KMS-11 (cell line): ENCODE data around the gene NCAPH2.

Experiments used
- H2AFZ ChIP-seq: fragments of 200-600 bp; sonication (generic); 2 replicates; pipeline ENCODE4 v1.6.1; 2016; ENCODE audit warnings: antibody characterized with exemption, mixed run types, low read depth
- H3K27ac ChIP-seq: fragments of 200-600 bp; sonication (generic); 2 replicates; pipeline ENCODE4 v1.6.1; 2016; ENCODE audit warnings: mild to moderate bottlenecking, mixed run types
- H3K27me3 ChIP-seq: fragments of 200-600 bp; sonication (generic); 2 replicates; pipeline ENCODE4 v1.6.1; 2017; ENCODE audit warnings: mild to moderate bottlenecking, low read depth, mixed run types, moderate library complexity; ENCODE audit not compliant: insufficient read depth
- H3K36me3 ChIP-seq: fragments of 200-600 bp; sonication (generic); 2 replicates; pipeline ENCODE4 v1.6.1; 2017; ENCODE audit warnings: mild to moderate bottlenecking, mixed run types; ENCODE audit not compliant: insufficient read depth
- H3K4me1 ChIP-seq: fragments of 200-600 bp; sonication (generic); 2 replicates; pipeline ENCODE4 v1.6.1; 2016; ENCODE audit warnings: mild to moderate bottlenecking, low read depth, mixed run types; ENCODE audit not compliant: poor library complexity, severe bottlenecking
- H3K4me2 ChIP-seq: fragments of 200-600 bp; sonication (generic); 2 replicates; pipeline ENCODE4 v1.7.0; 2016; ENCODE audit warnings: mild to moderate bottlenecking, mixed run types
- H3K4me3 ChIP-seq: fragments of 200-600 bp; sonication (generic); IDR thresholded peaks from 2 replicates; pipeline ENCODE4 v1.6.1; 2017; ENCODE audit warnings: low read depth, low read length, mixed read lengths; ENCODE audit not compliant: insufficient read depth
- H3K79me2 ChIP-seq: fragments of 200-600 bp; sonication (generic); 2 replicates; pipeline ENCODE4 v1.6.1; 2016; ENCODE audit warnings: low read depth, mixed run types; ENCODE audit not compliant: insufficient read depth
- H3K9ac ChIP-seq: fragments of 200-600 bp; sonication (generic); 2 replicates; pipeline ENCODE4 v1.6.1; 2016; ENCODE audit warnings: mild to moderate bottlenecking, mixed run types
- H4K20me1 ChIP-seq: fragments of 200-600 bp; sonication (generic); 2 replicates; pipeline ENCODE4 v1.6.1; 2016; ENCODE audit warnings: mild to moderate bottlenecking, mixed run types; ENCODE audit not compliant: insufficient read depth
- TF ChIP-seq, protein P1 (sequence below): fragments of 200-600 bp; sonication (generic); conservative IDR thresholded peaks from 2 replicates; pipeline ENCODE4 v1.6.1; 2017; ENCODE audit warnings: low read depth, mild to moderate bottlenecking, antibody characterized with exemption, low read length, moderate library complexity, mixed read lengths

Gene NCAPH2

DNA sequence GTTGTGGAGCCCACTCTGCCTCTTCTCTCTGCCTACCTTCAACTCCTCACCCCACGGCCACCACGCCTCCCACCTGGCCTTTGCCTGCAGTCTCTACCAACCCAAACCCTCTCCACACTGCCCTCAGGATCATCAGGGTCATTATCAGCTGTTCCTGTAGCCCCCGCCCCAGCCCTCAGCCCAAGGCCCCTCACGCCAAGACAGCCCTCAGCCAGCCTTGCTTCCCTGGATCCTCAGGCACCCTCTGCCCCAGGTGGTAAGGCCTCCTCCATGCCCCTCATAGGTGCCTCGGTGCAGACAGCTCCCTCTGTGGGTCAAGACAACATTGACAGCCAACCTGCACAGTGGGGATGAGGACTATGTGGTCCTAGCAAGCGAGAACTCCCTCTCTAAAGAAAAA, 34.9 kb upstream of the NCAPH2 start:
- peaks cover 49% of the 10 kb centered on the region for H3K4me1 ChIP-seq
- H4K20me1 ChIP-seq = no peaks in the 10 kb centered on the region
- H2AFZ ChIP-seq = no peak overlapping the region
- H3K27ac ChIP-seq = no peak overlapping the region; the same call in 1 of the 2 replicates
- H3K79me2 ChIP-seq = peaks cover 48% of the 10 kb centered on the region
- peak overlapping the region; percentile 53; the same call in 1 of the 2 replicates for H3K9ac ChIP-seq
- no peak overlapping the region for H3K4me3 ChIP-seq
- no peaks in the 10 kb centered on the region for H3K27me3 ChIP-seq
- H3K4me2 ChIP-seq = peak overlapping the region; percentile 96
- H3K36me3 ChIP-seq = no peaks in the 10 kb centered on the region
- TF ChIP-seq, protein P1, sequence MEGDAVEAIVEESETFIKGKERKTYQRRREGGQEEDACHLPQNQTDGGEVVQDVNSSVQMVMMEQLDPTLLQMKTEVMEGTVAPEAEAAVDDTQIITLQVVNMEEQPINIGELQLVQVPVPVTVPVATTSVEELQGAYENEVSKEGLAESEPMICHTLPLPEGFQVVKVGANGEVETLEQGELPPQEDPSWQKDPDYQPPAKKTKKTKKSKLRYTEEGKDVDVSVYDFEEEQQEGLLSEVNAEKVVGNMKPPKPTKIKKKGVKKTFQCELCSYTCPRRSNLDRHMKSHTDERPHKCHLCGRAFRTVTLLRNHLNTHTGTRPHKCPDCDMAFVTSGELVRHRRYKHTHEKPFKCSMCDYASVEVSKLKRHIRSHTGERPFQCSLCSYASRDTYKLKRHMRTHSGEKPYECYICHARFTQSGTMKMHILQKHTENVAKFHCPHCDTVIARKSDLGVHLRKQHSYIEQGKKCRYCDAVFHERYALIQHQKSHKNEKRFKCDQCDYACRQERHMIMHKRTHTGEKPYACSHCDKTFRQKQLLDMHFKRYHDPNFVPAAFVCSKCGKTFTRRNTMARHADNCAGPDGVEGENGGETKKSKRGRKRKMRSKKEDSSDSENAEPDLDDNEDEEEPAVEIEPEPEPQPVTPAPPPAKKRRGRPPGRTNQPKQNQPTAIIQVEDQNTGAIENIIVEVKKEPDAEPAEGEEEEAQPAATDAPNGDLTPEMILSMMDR = peak; percentile 59; the same call in 1 of the 2 replicates

DNA sequence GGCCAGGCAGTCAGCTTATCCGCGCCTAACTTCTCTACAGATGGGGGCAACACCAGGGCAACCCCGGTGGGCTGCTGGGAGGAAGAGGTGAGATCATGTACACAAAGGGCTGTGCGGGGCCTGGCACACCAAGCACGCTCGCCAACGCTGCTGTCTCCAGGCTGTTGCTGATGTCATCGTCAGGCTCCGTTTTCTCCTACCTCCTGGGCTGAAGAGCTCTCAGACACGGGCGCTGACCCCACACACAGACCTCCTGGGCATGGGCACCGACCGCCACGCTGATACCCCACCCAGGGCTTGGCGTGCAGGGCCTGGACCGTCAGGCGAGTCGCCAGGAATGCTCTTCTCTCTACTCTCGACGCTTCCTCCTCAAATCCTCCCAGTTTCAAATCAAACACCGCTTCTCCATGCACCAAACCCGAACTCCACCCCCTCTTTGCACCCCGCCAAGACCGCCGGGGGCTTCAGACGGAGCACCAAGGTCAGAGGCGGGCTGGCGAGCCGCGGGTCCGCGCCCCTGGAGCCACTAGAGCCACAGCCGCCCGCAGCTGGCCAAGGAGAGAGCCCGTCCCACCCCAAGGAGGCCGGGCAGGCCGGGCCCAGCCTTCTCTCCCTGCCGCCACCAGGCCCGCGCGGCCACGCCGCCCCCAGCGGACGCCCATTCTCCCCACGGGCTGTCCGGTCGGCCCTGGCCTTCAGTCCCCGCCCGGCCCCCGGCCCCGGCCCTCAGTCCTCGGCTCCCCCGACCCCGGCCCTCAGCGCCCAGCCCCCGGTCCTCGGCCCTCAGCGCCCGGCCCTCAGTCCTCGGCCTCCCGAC, 34.0 kb upstream of the NCAPH2 start:
- Histone ChIP-seq H3K79me2 (peaks cover 41% of the 10 kb centered on the region), H3K9ac (peak overlapping the region; percentile 53; the same call in 1 of the 2 replicates), H3K27me3 (no peaks in the 10 kb centered on the region), H3K36me3 (no peaks in the 10 kb centered on the region), H3K4me3 (no peak overlapping the region), H3K27ac (peak overlapping the region; percentile 33; the same call in 1 of the 2 replicates), H2AFZ (no peak overlapping the region), H3K4me2 (peak overlapping the region; percentile 96), H4K20me1 (no peaks in the 10 kb centered on the region), H3K4me1 (peaks cover 40% of the 10 kb centered on the region)
- TF ChIP-seq, protein P1 = no peak

DNA sequence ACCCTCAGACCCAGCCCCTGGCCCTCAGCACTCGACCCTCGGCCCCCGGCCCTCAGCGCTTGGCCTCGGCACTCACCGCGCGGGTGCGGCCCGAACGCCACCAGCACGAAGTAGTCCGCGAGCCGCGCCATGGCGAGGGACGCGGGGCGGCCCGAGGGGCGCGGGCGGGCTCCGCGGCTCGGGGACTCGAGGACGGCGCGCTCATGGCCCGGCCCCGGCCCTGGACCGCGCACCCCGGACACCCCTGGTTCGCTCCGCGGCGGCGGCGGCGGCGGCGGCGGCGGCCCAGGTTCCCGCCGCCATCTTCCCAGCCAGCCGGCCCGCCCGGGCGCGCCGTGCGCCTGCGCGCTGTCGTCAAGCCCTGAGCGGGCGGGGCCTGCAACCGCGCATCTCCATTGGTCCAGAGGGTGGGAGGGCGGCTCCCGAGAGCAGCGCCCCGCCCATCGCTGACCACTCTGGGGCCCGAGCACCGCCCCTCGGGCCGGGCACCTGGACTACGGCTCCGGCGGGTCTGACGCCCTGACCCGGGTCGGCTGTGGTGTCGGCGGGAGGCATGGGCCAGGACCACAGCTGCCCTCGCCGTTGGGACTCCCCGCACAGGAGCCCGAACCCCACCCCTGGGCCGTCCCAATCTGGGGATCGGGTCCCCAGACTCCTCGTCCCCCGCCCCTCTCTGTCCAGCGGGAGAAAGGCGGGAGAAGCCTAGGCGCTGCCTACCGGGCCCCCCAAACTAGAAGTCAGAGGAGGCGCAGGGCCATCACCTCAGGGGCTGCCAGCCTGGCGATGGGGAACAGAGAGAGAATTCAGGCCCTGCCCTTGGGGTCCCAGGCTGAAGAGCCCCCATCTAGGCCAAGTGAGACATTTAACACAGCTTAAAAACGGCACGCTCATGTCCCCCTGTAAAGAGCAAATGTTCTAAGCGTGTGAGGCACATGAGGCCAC, 33.0 kb upstream of the NCAPH2 start, which contains the start of gene SBF1:
TSS of gene SBF1 (minus strand) at position 326 of the 942 bp plus-strand sequence. CDS start at position 131, 195 bp downstream.
- H3K27me3 ChIP-seq = no peaks in the 10 kb centered on the region
- H3K4me1 ChIP-seq = peaks cover 35% of the 10 kb centered on the region
- peaks cover 37% of the 10 kb centered on the region for H3K79me2 ChIP-seq
- peak within 1 kb of the TSS; percentile 33; the same call in 1 of the 2 replicates for H3K27ac ChIP-seq
- peak within 1 kb of the TSS; percentile 53; the same call in 1 of the 2 replicates for H3K9ac ChIP-seq
- peak within 1 kb of the TSS; percentile 96 for H3K4me2 ChIP-seq
- peak within 1 kb of the TSS; percentile 48; the same call in 1 of the 2 replicates for H2AFZ ChIP-seq
- no peak within 1 kb of the TSS for H3K4me3 ChIP-seq
- TF ChIP-seq, protein P1 = no peak
- no peaks in the 10 kb centered on the region for H4K20me1 ChIP-seq
- H3K36me3 ChIP-seq = no peaks in the 10 kb centered on the region

DNA sequence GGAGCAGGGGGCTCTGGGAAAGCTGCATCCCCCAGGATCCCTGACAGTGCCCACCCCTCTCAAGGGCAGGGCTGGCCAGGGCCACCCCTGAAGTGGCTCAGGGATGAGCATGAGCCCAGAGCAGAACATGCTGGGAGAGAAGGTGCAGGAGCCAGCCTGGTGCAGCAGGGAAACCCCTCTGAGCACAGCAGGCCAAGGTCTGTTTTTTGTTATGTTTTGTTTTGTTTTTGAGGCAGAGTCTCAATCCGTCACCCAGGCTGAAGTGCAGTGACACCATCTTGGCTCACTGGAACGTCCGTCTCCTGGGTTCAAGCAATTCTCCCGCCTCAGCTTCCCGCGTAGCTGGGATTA, 32.4 kb upstream of the NCAPH2 start:
- Histone ChIP-seq H3K79me2 (peaks cover 37% of the 10 kb centered on the region), H4K20me1 (no peaks in the 10 kb centered on the region), H3K27ac (no peak overlapping the region), H3K9ac (no peak overlapping the region), H3K27me3 (no peaks in the 10 kb centered on the region), H3K4me2 (peak overlapping the region; percentile 72; the same call in 1 of the 2 replicates), H3K4me3 (no peak overlapping the region), H3K4me1 (peaks cover 30% of the 10 kb centered on the region), H3K36me3 (no peaks in the 10 kb centered on the region), H2AFZ (no peak overlapping the region)
- TF ChIP-seq, protein P1 = no peak
